Epithelial cell of proximal tubule (primary cell): ENCODE data around the gene EPS8L2. TPM values are rescaled to one million over a fixed set of nuclear protein-coding genes. Genes with fewer than 3 reads are reported as not detected.

ENCODE experiments used
- DNase-seq: peaks from one replicate; pipeline ENCODE4 v3.0.0-alpha.2; 2011; ENCODE audit warnings: low read depth
- H3K4me3 ChIP-seq: 2 replicates; pipeline ENCODE4 v1.5.1; 2011; ENCODE audit warnings: low read depth, mild to moderate bottlenecking, low read length
- CTCF ChIP-seq: conservative IDR thresholded peaks from 2 replicates; pipeline ENCODE4 v1.5.1; 2012; ENCODE audit warnings: low read depth, mild to moderate bottlenecking, low read length
- total RNA-seq: library from RNA; depleted of rRNA; stranded (reverse); fragments of >200 nt; gene quantifications from 2 replicates; pipeline ENCODE4 v1.2.3, GENCODE V29; 2015

EPS8L2 gene
- total RNA-seq: 145 and 151 TPM in 2 replicates

GRCh38 chr11:705646-706438 is at the start of gene EPS8L2:
Gene EPS8L2 (plus strand): TSS chr11:706231. CDS start chr11:709408, 3,177 bp downstream.
- DNase-seq: no peak
- no peak for TF ChIP-seq CTCF
- peak within 1 kb of the TSS; percentile 67 for H3K4me3 ChIP-seq

- TF ChIP-seq CTCF: no peak
Measured at GRCh38 chr11:656426-656825, 49.6 kb upstream of the EPS8L2 start.

GRCh38 chr11:656866-657265 is 49.2 kb upstream of the EPS8L2 start:
- H3K4me3 ChIP-seq: no peak overlapping the region
- no peak for TF ChIP-seq CTCF
- DNase-seq: no peak

More at GRCh38 chr11:656426-656825, 49.6 kb upstream of the EPS8L2 start:
- no peak overlapping the region for H3K4me3 ChIP-seq
- DNase-seq: no peak

GRCh38 chr11:657691-658126 is 48.3 kb upstream of the EPS8L2 start:
- DNase-seq: no peak
- H3K4me3 ChIP-seq: no peak overlapping the region
- TF ChIP-seq CTCF: no peak

- TF ChIP-seq CTCF: no peak
Measured at GRCh38 chr11:659532-660085, 46.4 kb upstream of the EPS8L2 start.

GRCh38 chr11:660281-660680 is 45.8 kb upstream of the EPS8L2 start:
- no peak overlapping the region for H3K4me3 ChIP-seq
- no peak for TF ChIP-seq CTCF
- DNase-seq: no peak

More at GRCh38 chr11:659532-660085, 46.4 kb upstream of the EPS8L2 start:
- no peak for DNase-seq
- H3K4me3 ChIP-seq: no peak overlapping the region
